ENCODE measurements around the gene TBC1D9.

GRCh38 chr4:140726776-140727500 lies 29.2 kb downstream of the TBC1D9 start:
- no peak for TF ChIP-seq CTCF (IDR thresholded peaks at IDR 0.05; ENCODE audit: low read depth, low read length)
- no peak for TF ChIP-seq EZH2phosphoT487 (IDR thresholded peaks at IDR 0.05; ENCODE audit: low read depth)

Data from OCI-LY3 (cell line).